ENCODE data around the gene TMEM139.

The TMEM139 gene

GRCh38 chr7:143271240-143271639 lies 13.5 kb upstream of the TMEM139 start:
- Histone ChIP-seq H2AFZ (ENCODE audit: low read depth, low read length) (no peak overlapping the region), H3K4me3 (ENCODE audit: low read length) (no peak overlapping the region), H3K27me3 (ENCODE audit: low read depth, low read length) (no peaks in the 10 kb centered on the region), H4K20me1 (ENCODE audit: insufficient read depth, low read length) (no peaks in the 10 kb centered on the region), H3K36me3 (replicated peaks; ENCODE audit: low read depth, low read length) (peaks cover 23% of the 10 kb centered on the region), H3K4me1 (ENCODE audit: low read length) (no peaks in the 10 kb centered on the region), H3K79me2 (ENCODE audit: low read length) (no peaks in the 10 kb centered on the region), H3K27ac (ENCODE audit: low read length) (no peak overlapping the region), H3K9ac (ENCODE audit: low read length) (no peak overlapping the region), H3K9me3 (ENCODE audit: insufficient read depth, low read length) (no peaks in the 10 kb centered on the region), H3K4me2 (ENCODE audit: low read length) (no peak overlapping the region)
- TF ChIP-seq, protein P1, sequence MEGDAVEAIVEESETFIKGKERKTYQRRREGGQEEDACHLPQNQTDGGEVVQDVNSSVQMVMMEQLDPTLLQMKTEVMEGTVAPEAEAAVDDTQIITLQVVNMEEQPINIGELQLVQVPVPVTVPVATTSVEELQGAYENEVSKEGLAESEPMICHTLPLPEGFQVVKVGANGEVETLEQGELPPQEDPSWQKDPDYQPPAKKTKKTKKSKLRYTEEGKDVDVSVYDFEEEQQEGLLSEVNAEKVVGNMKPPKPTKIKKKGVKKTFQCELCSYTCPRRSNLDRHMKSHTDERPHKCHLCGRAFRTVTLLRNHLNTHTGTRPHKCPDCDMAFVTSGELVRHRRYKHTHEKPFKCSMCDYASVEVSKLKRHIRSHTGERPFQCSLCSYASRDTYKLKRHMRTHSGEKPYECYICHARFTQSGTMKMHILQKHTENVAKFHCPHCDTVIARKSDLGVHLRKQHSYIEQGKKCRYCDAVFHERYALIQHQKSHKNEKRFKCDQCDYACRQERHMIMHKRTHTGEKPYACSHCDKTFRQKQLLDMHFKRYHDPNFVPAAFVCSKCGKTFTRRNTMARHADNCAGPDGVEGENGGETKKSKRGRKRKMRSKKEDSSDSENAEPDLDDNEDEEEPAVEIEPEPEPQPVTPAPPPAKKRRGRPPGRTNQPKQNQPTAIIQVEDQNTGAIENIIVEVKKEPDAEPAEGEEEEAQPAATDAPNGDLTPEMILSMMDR (IDR thresholded peaks at IDR 0.05; ENCODE audit: low read depth, low read length) = no peak
- no peak for TF ChIP-seq EZH2phosphoT487 (IDR thresholded peaks at IDR 0.05; ENCODE audit: low read depth)

- no peak overlapping the region for H2AFZ ChIP-seq (ENCODE audit: low read depth, low read length)
- no peaks in the 10 kb centered on the region for H3K79me2 ChIP-seq (ENCODE audit: low read length)
- H3K4me2 ChIP-seq (ENCODE audit: low read length) = no peak overlapping the region
- no peak for TF ChIP-seq EZH2phosphoT487 (IDR thresholded peaks at IDR 0.05; ENCODE audit: low read depth)
- TF ChIP-seq, protein P1 (IDR thresholded peaks at IDR 0.05; ENCODE audit: low read depth, low read length) = no peak
- no peak overlapping the region for H3K9ac ChIP-seq (ENCODE audit: low read length)
- H4K20me1 ChIP-seq (ENCODE audit: insufficient read depth, low read length) = no peaks in the 10 kb centered on the region
- no peaks in the 10 kb centered on the region for H3K4me1 ChIP-seq (ENCODE audit: low read length)
- peaks cover 14% of the 10 kb centered on the region for H3K36me3 ChIP-seq (replicated peaks; ENCODE audit: low read depth, low read length)
- no peak overlapping the region for H3K4me3 ChIP-seq (ENCODE audit: low read length)
- H3K27me3 ChIP-seq (ENCODE audit: low read depth, low read length) = no peaks in the 10 kb centered on the region
- no peaks in the 10 kb centered on the region for H3K9me3 ChIP-seq (ENCODE audit: insufficient read depth, low read length)
- H3K27ac ChIP-seq (ENCODE audit: low read length) = no peak overlapping the region
These were observed 11.9 kb upstream of the TMEM139 start for GRCh38 chr7:143272871-143273270.

GRCh38 chr7:143279186-143280098 lies 5.3 kb upstream of the TMEM139 start:
- Histone ChIP-seq H3K4me2 (ENCODE audit: low read length) (0 out of 2 replicates have a peak overlapping the region, but pooled peaks have one; percentile 7), H3K79me2 (ENCODE audit: low read length) (no peaks in the 10 kb centered on the region), H2AFZ (ENCODE audit: low read depth, low read length) (0 out of 2 replicates have a peak overlapping the region, but pooled peaks have one; percentile 6), H3K27ac (ENCODE audit: low read length) (no peak overlapping the region), H3K9ac (ENCODE audit: low read length) (no peak overlapping the region), H3K36me3 (replicated peaks; ENCODE audit: low read depth, low read length) (no peaks in the 10 kb centered on the region), H3K9me3 (ENCODE audit: insufficient read depth, low read length) (no peaks in the 10 kb centered on the region), H3K27me3 (ENCODE audit: low read depth, low read length) (no peaks in the 10 kb centered on the region), H3K4me3 (ENCODE audit: low read length) (no peak overlapping the region), H3K4me1 (ENCODE audit: low read length) (no peaks in the 10 kb centered on the region), H4K20me1 (ENCODE audit: insufficient read depth, low read length) (no peaks in the 10 kb centered on the region)
- no peak for TF ChIP-seq EZH2phosphoT487 (IDR thresholded peaks at IDR 0.05; ENCODE audit: low read depth)
- TF ChIP-seq, protein P1 (IDR thresholded peaks at IDR 0.05; ENCODE audit: low read depth, low read length) = no peak

- Histone ChIP-seq H3K4me2 (ENCODE audit: low read length) (0 out of 2 replicates have a peak overlapping the region, but pooled peaks have one; percentile 7), H3K27ac (ENCODE audit: low read length) (no peak overlapping the region), H3K4me3 (ENCODE audit: low read length) (no peak overlapping the region), H2AFZ (ENCODE audit: low read depth, low read length) (0 out of 2 replicates have a peak overlapping the region, but pooled peaks have one; percentile 6), H3K79me2 (ENCODE audit: low read length) (no peaks in the 10 kb centered on the region), H3K9ac (ENCODE audit: low read length) (no peak overlapping the region), H3K4me1 (ENCODE audit: low read length) (no peaks in the 10 kb centered on the region), H3K9me3 (ENCODE audit: insufficient read depth, low read length) (no peaks in the 10 kb centered on the region), H3K27me3 (ENCODE audit: low read depth, low read length) (no peaks in the 10 kb centered on the region), H3K36me3 (replicated peaks; ENCODE audit: low read depth, low read length) (no peaks in the 10 kb centered on the region), H4K20me1 (ENCODE audit: insufficient read depth, low read length) (no peaks in the 10 kb centered on the region)
- TF ChIP-seq, protein P1 (IDR thresholded peaks at IDR 0.05; ENCODE audit: low read depth, low read length) = no peak
- TF ChIP-seq EZH2phosphoT487 (IDR thresholded peaks at IDR 0.05; ENCODE audit: low read depth) = no peak
These were observed 4.6 kb upstream of the TMEM139 start for GRCh38 chr7:143280160-143280559.

All from OCI-LY3 (cell line).